Omental fat pad (tissue), 4 donors: ENCODE data around the gene MBP. TPM values are rescaled to one million over a fixed set of nuclear protein-coding genes. Genes with fewer than 3 reads are reported as not detected.

Experiments
- ATAC-seq: fragments of 150-250 bp; one replicate; pipeline ENCODE4 v1.9.1; 2016; ENCODE audit warnings: mild to moderate bottlenecking, moderate library complexity; ENCODE audit not compliant: low FRiP score
- DNase-seq: peaks from one replicate; pipeline ENCODE4 v3.0.0-alpha.2; 2019; ENCODE audit warnings: low spot score
- CTCF ChIP-seq, 3 donors: fragments of 450-650 bp; IDR thresholded peaks; one replicate each; pipeline ENCODE4 v1.5.1; 2016 to 2017; ENCODE audit warnings: antibody characterized with exemption in 3 of 3, mild to moderate bottlenecking in 3 of 3, moderate library complexity in 2 of 3
- total RNA-seq, 4 donors: library from RNA; depleted of rRNA; stranded (reverse); fragments of >200 nt; gene quantifications; one replicate each; pipeline ENCODE4 v1.1.0, GENCODE V29; 2016

Gene MBP
- total RNA-seq, 4 donors from 2014 or later = 27.4 to 50.9 (median 36.0) TPM

GRCh38 chr18:77140030-77140429, 7.4 kb upstream of the MBP start:
- no peak for DNase-seq
- TF ChIP-seq CTCF (IDR thresholded peaks at IDR 0.05) = no peak
- ATAC-seq = no peak

- ATAC-seq (no peak), DNase-seq (no peak)
- TF ChIP-seq CTCF (IDR thresholded peaks at IDR 0.05) = no peak
Measured at GRCh38 chr18:77139619-77140018, 7.0 kb upstream of the MBP start.

- ATAC-seq = peak; percentile 15
- TF ChIP-seq CTCF (IDR thresholded peaks at IDR 0.05) = no peak
- DNase-seq = no peak
Measured at GRCh38 chr18:77138270-77138669, 5.7 kb upstream of the MBP start.

- no peak for TF ChIP-seq CTCF (IDR thresholded peaks at IDR 0.05)
- DNase-seq = no peak
- no peak for ATAC-seq
Measured at GRCh38 chr18:77137851-77138250, 5.3 kb upstream of the MBP start.

GRCh38 chr18:77136871-77137665, 4.5 kb upstream of the MBP start:
- no peak for TF ChIP-seq CTCF (IDR thresholded peaks at IDR 0.05)
- no peak for ATAC-seq
- DNase-seq = no peak

- DNase-seq = no peak
- TF ChIP-seq CTCF (IDR thresholded peaks at IDR 0.05) = no peak
- ATAC-seq = no peak
Measured at GRCh38 chr18:77136076-77136718, 3.6 kb upstream of the MBP start.
